HCT116 (cell line): ENCODE data around the gene LZTS3. TPM values are rescaled to one million over a fixed set of nuclear protein-coding genes. Genes with fewer than 3 reads are reported as not detected.

ENCODE experiments used
- ATAC-seq: fragments of 200-7000 bp; cut with Tn5 transposase; 2 replicates; pipeline ENCODE4 v1.9.1; 2020; ENCODE audit warnings: mild to moderate bottlenecking, moderate library complexity
- BruUV-seq: library from RNA; stranded (reverse); fragments of 400-500 nt; replicated peaks from 2 replicates; lab custom pipeline; 2021; lab: Mats Ljungman, UMichigan
- CTCF ChIA-PET: fragments of 300-600 bp; sonication (Branson Sonifier 250); formaldehyde crosslinking; loops from one replicate; lab custom pipeline; 2021; ENCODE audit warnings: antibody characterized with exemption; lab: Charles Lee
- POLR2A ChIA-PET: fragments of 300-600, 350-600 bp; sonication (Branson Sonifier 250); formaldehyde crosslinking; loops from one replicate; lab custom pipeline; 2021; ENCODE audit warnings: antibody characterized with exemption; lab: Charles Lee
- RAD21 ChIA-PET, 2 experiments: fragments of 300-600 bp; sonication (Branson Sonifier 250); formaldehyde crosslinking; loops; one replicate each; lab custom pipeline; 2023; ENCODE audit warnings: low total read pairs in 2 of 2; ENCODE audit not compliant: uncharacterized antibody in 2 of 2, unreplicated experiment in 2 of 2, low non-redundant PET in 1 of 2; lab: Charles Lee
- DNase-seq: peaks from one replicate; pipeline ENCODE4 v3.0.0-alpha.2; 2010; ENCODE audit warnings: low read depth, low spot score
- H2AFZ ChIP-seq: fragments of 200-600 bp; shearing (Covaris generic), sonication (generic); 2 replicates; pipeline ENCODE4 v1.6.1; 2017; ENCODE audit warnings: low read depth, mixed run types, mixed read lengths, antibody characterized with exemption, low read length; ENCODE audit not compliant: poor library complexity, severe bottlenecking
- H3K27ac ChIP-seq: 2 replicates; pipeline ENCODE4 v1.5.1; 2012; ENCODE audit warnings: low read depth, low read length
- H3K27me3 ChIP-seq: fragments of 200-600 bp; sonication (generic); 2 replicates; pipeline ENCODE4 v1.6.1; 2016; ENCODE audit warnings: mixed run types, low read length, mixed read lengths; ENCODE audit not compliant: insufficient read depth
- H3K36me3 ChIP-seq, 2 experiments: fragments of 200-500 bp in 1 of 2; fragments of 200-600 bp in 1 of 2; sonication (Bioruptor generic) in 1 of 2; sonication (generic) in 1 of 2; 2 replicates each; pipeline versions ENCODE4 v1.5.1 to v1.6.1; 2014 to 2016; ENCODE audit warnings: low read length in 2 of 2, inconsistent platforms in 1 of 2, mixed read lengths in 1 of 2, mixed run types in 1 of 2; ENCODE audit not compliant: insufficient read depth in 2 of 2, control insufficient read depth in 1 of 2
- H3K4me1 ChIP-seq, 2 experiments: fragments of 200-600 bp in 1 of 2; sonication (generic) in 1 of 2; 2 replicates each; pipeline versions ENCODE4 v1.5.1 to v1.6.1; 2012 to 2017; ENCODE audit warnings: low read length in 2 of 2, inconsistent platforms in 1 of 2, mild to moderate bottlenecking in 1 of 2, mixed read lengths in 1 of 2, mixed run types in 1 of 2, moderate library complexity in 1 of 2; ENCODE audit not compliant: insufficient read depth in 2 of 2, control insufficient read depth in 1 of 2
- H3K4me2 ChIP-seq: fragments of 200-600 bp; sonication (generic); 2 replicates; pipeline ENCODE4 v1.6.1; 2017; ENCODE audit warnings: mixed run types, low read length, mixed read lengths
- H3K4me3 ChIP-seq, 2 experiments: fragments of 200-600 bp in 1 of 2; sonication (generic) in 1 of 2; replicated peaks in 1 of 2; 2 replicates each; pipeline ENCODE4 v1.5.1; 2011 to 2016; ENCODE audit warnings: low read length in 2 of 2, control low read depth in 1 of 2, low read depth in 1 of 2, mild to moderate bottlenecking in 1 of 2, mixed read lengths in 1 of 2, mixed run types in 1 of 2
- H3K79me2 ChIP-seq: fragments of 200-600 bp; sonication (generic); 2 replicates; pipeline ENCODE4 v1.6.1; 2017; ENCODE audit warnings: mild to moderate bottlenecking, mixed run types, low read length, moderate library complexity, mixed read lengths; ENCODE audit not compliant: insufficient read depth
- H3K9ac ChIP-seq: fragments of 200-600 bp; sonication (generic); 2 replicates; pipeline ENCODE4 v1.6.1; 2016; ENCODE audit warnings: low read length, mixed read lengths
- H3K9me2 ChIP-seq: fragments of 200-600 bp; sonication (generic), shearing (Covaris generic); 2 replicates; pipeline ENCODE4 v1.6.1; 2017; ENCODE audit warnings: mixed run types, mild to moderate bottlenecking, moderate library complexity; ENCODE audit not compliant: insufficient read depth
- H3K9me3 ChIP-seq, 2 experiments: fragments of 200-500 bp in 1 of 2; fragments of 200-600 bp in 1 of 2; sonication (Bioruptor generic) in 1 of 2; sonication (generic) in 1 of 2; 2 replicates each; pipeline ENCODE4 v1.6.1; 2014 to 2017; ENCODE audit warnings: low read length in 2 of 2, mixed read lengths in 2 of 2, inconsistent platforms in 1 of 2, low read depth in 1 of 2, mild to moderate bottlenecking in 1 of 2, mixed run types in 1 of 2, moderate library complexity in 1 of 2; ENCODE audit not compliant: control insufficient read depth in 1 of 2, insufficient read depth in 1 of 2
- H4K20me1 ChIP-seq: fragments of 200-600 bp; sonication (generic), shearing (Covaris generic); 2 replicates; pipeline ENCODE4 v1.6.1; 2017; ENCODE audit warnings: mixed run types, mild to moderate bottlenecking, moderate library complexity; ENCODE audit not compliant: insufficient read depth
- CTCF ChIP-seq, 3 experiments: fragments of 200-600 bp in 1 of 3; sonication (generic) in 1 of 3; IDR thresholded peaks in 2 of 3; conservative IDR thresholded peaks in 1 of 3; 2 replicates each; pipeline ENCODE4 v1.5.1; 2012 to 2017; ENCODE audit warnings: low read depth in 2 of 3, low read length in 2 of 3, antibody characterized with exemption in 1 of 3, borderline replicate concordance in 1 of 3, control low read depth in 1 of 3, mild to moderate bottlenecking in 1 of 3, mixed read lengths in 1 of 3, mixed run types in 1 of 3, moderate library complexity in 1 of 3; ENCODE audit not compliant: insufficient read depth in 1 of 3
- EZH2phosphoT487 ChIP-seq: fragments of 200-600 bp; IDR thresholded peaks from 2 replicates; pipeline ENCODE4 v1.6.1; 2018; ENCODE audit warnings: antibody characterized with exemption, borderline replicate concordance
- FOSL1 ChIP-seq: IDR thresholded peaks from 2 replicates; pipeline ENCODE4 v1.6.1; 2012; ENCODE audit warnings: low read depth
- POLR2A ChIP-seq: IDR thresholded peaks from 2 replicates; pipeline ENCODE4 v1.7.0; 2011; ENCODE audit warnings: borderline replicate concordance; ENCODE audit not compliant: insufficient read depth, insufficient read length; ENCODE audit errors: extremely low read depth
- RAD21 ChIP-seq: IDR thresholded peaks from 2 replicates; pipeline ENCODE4 v1.6.1; 2012; ENCODE audit warnings: low read depth, mild to moderate bottlenecking
- SRF ChIP-seq: IDR thresholded peaks from 2 replicates; pipeline ENCODE4 v1.6.1; 2012; ENCODE audit warnings: low read depth
- ZNF274 ChIP-seq: fragments of 200-500 bp; sonication (Bioruptor generic); IDR thresholded peaks from 2 replicates; pipeline ENCODE4 v1.6.1; 2014; ENCODE audit warnings: mild to moderate bottlenecking, low read depth, low read length, inconsistent platforms
- intact Hi-C: fragments of 100-400 bp; cut with micrococcal nuclease; formaldehyde crosslinking; loops from 2 replicates; pipeline ENCODE4 v1.10.0; 2022
- total RNA-seq: library from RNA; stranded (reverse); gene quantifications from one replicate; pipeline ENCODE4 v1.2.1, GENCODE V29; 2021; ENCODE audit not compliant: unreplicated experiment
- TF ChIP-seq, protein P1 (sequence below): IDR thresholded peaks from 2 replicates; pipeline ENCODE4 v1.6.1; 2012
- TF ChIP-seq, protein P2 (sequence below): IDR thresholded peaks from 2 replicates; pipeline ENCODE4 v1.6.1; 2012

LZTS3 gene
- total RNA-seq, 1 experiment from 2014 or later: 5.2 TPM

- Histone ChIP-seq H3K79me2 (no peaks in the 10 kb centered on the region), H3K27ac (no peak overlapping the region), H3K4me2 (no peak overlapping the region), H3K9me2 (no peaks in the 10 kb centered on the region), H3K9me3 (no peaks in the 10 kb centered on the region), H4K20me1 (no peaks in the 10 kb centered on the region), H3K4me1 (peaks cover 3 to 7% of the 10 kb centered on the region in 2 experiments; a peak in 2 of 4 replicates), H3K4me3 (no peak overlapping the region), H3K36me3 (no peaks in the 10 kb centered on the region), H3K9ac (no peak overlapping the region), H2AFZ (no peak overlapping the region), H3K27me3 (no peaks in the 10 kb centered on the region)
- ChIA-PET CTCF (no interaction called here), POLR2A (interaction anchor here (0.8 kb wide), 1 partner anchor 572 kb away, joined by 3 read pairs; no protein-coding TSS in a partner anchor), RAD21 (no interaction called here)
- BruUV-seq: no TSS peak
- TF ChIP-seq, protein P1, sequence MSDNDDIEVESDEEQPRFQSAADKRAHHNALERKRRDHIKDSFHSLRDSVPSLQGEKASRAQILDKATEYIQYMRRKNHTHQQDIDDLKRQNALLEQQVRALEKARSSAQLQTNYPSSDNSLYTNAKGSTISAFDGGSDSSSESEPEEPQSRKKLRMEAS: no peak
- TF ChIP-seq, protein P2, sequence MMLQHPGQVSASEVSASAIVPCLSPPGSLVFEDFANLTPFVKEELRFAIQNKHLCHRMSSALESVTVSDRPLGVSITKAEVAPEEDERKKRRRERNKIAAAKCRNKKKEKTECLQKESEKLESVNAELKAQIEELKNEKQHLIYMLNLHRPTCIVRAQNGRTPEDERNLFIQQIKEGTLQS: no peak
- TF ChIP-seq FOSL1: no peak
- no peak for TF ChIP-seq CTCF (IDR thresholded peaks at IDR 0.05 in 2 of 3, conservative IDR thresholded peaks at IDR 0.05 in 1 of 3; ENCODE audit: borderline replicate concordance in 1 of 3, insufficient read depth in 1 of 3, low read depth in 2 of 3, low read length in 2 of 3)
- TF ChIP-seq EZH2phosphoT487: no peak
- no peak for TF ChIP-seq SRF
- no peak for TF ChIP-seq POLR2A
- TF ChIP-seq RAD21: no peak
- TF ChIP-seq ZNF274: no peak
- intact Hi-C loops: no loop called here
- ATAC-seq (no peak), DNase-seq (no peak)
Observed at GRCh38 chr20:3168079-3168828, 5.1 kb downstream of the LZTS3 start.
